ENCODE measurements around the gene CNTNAP5. TPM values are rescaled to one million over a fixed set of nuclear protein-coding genes. Genes with fewer than 3 reads are reported as not detected.

CNTNAP5 gene
- total RNA-seq, 1 donor from 2014 or later = not detected

DNA sequence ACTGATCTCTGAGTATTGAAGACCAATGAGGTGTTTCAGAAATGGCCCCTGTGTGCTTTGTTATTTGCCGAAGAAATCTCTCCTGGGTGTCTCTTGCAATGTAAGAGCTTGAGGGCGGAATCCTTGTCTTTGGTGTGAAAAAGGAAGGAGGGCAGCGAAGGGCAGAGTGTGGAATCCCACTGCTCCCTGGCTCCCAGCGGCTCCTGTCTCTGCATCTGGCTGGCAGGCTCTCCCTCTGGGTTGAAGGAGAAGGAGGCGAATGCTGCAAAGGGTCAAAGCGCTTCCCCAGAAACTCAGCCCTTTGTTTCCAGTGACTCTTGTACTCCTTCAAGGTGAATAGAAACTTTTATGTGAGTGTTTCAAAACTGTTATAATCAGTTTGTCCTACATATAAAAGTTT lies 457.5 kb downstream of the CNTNAP5 start:
- no peaks in the 10 kb centered on the region for H3K36me3 Mint-ChIP-seq (ENCODE audit: low read depth)
- DNase-seq (ENCODE audit: low spot score) = no peak
- H3K4me1 Mint-ChIP-seq (ENCODE audit: low read depth) = no peaks in the 10 kb centered on the region
- no peaks in the 10 kb centered on the region for H3K27me3 Mint-ChIP-seq (ENCODE audit: low read depth)
- peaks cover 4% of the 10 kb centered on the region for H3K9me3 Mint-ChIP-seq
- H3K27ac Mint-ChIP-seq = no peak overlapping the region
- intact Hi-C loops (cut with micrococcal nuclease) = no loop called here
- H3K4me3 Mint-ChIP-seq (ENCODE audit: low read depth) = no peak overlapping the region

DNA sequence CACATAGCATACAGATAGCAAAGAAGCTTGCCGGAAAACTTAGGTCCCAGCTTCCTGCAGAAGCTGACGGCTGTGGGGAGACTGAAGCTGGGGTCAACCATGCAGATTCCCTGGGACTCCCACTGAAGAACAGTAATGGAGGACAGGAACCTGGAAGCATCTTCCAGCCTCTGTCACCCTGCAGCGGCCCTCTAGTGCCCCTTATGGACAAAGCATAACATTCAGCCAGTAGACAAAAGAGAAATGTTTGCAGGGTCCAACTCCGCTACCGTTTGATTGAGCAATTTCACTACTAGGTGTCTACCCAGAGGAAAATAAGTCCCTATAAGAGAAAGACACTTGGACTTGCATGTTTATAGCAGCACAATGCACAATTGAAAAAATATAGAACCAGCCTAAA lies 460.6 kb downstream of the CNTNAP5 start:
- Mint-ChIP-seq H3K9me3 (peaks cover 4% of the 10 kb centered on the region), H3K27me3 (ENCODE audit: low read depth) (no peaks in the 10 kb centered on the region), H3K36me3 (ENCODE audit: low read depth) (no peaks in the 10 kb centered on the region), H3K4me1 (ENCODE audit: low read depth) (no peaks in the 10 kb centered on the region), H3K27ac (no peak overlapping the region), H3K4me3 (ENCODE audit: low read depth) (no peak overlapping the region)
- intact Hi-C loops (cut with micrococcal nuclease) = no loop called here
- DNase-seq (ENCODE audit: low spot score) = no peak

DNA sequence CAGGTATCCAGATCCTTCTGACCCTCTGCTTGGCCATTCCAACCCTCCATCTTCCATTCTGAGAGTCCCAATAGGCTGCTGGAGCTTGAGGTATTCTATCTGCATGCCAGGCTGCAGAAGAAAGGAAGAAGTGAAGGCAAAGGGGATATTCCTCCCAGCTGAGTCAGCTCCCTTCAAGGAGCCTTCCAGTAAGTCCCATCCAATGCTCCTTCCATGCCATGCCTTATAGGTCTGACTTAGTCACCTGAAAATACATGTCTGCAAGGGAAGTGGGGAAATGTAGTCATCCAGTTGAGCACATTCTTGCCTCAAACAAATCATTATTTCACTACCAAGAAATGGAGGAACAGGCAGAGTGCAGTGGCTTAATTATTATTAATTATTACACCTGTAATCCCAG lies 464.6 kb downstream of the CNTNAP5 start:
- no peak overlapping the region for H3K27ac Mint-ChIP-seq
- no peak overlapping the region for H3K4me3 Mint-ChIP-seq (ENCODE audit: low read depth)
- no peak for DNase-seq (ENCODE audit: low spot score)
- no peaks in the 10 kb centered on the region for H3K36me3 Mint-ChIP-seq (ENCODE audit: low read depth)
- no peaks in the 10 kb centered on the region for H3K4me1 Mint-ChIP-seq (ENCODE audit: low read depth)
- intact Hi-C loops (cut with micrococcal nuclease) = no loop called here
- H3K27me3 Mint-ChIP-seq (ENCODE audit: low read depth) = no peaks in the 10 kb centered on the region
- no peaks in the 10 kb centered on the region for H3K9me3 Mint-ChIP-seq

DNA sequence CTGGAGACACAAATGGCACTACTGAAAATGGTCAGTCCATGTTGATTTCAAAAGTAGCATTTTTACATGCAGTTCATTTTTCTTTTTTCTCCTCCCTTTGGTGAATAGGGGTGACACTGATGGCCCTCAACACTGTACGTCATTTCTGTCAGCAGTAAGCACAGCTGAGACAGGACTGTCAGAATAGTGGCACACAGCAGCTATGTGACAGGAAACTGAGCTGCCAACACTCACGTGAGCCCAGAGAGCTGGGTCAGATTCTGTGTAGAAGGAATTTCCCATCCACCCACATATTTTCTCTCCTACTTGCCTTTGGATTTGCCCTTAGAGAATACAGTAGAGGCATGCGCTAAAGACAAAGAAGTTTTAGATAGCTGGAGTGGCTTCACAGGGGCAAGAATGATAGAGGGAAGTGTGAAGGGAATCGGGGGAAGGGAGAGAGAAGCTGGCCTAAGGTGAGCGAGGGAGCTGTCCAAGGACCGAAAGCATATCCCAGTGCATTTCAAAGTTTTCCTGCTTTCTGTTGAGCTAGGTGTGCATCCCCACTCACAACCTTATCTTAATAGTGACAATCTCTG lies 476.6 kb downstream of the CNTNAP5 start:
- Mint-ChIP-seq H3K36me3 (ENCODE audit: low read depth) (no peaks in the 10 kb centered on the region), H3K4me3 (ENCODE audit: low read depth) (no peak overlapping the region), H3K4me1 (ENCODE audit: low read depth) (no peaks in the 10 kb centered on the region), H3K27me3 (ENCODE audit: low read depth) (no peaks in the 10 kb centered on the region), H3K27ac (no peak overlapping the region), H3K9me3 (peaks cover 17% of the 10 kb centered on the region)
- DNase-seq (ENCODE audit: low spot score) = no peak
- intact Hi-C loops (cut with micrococcal nuclease) = no loop called here

DNA sequence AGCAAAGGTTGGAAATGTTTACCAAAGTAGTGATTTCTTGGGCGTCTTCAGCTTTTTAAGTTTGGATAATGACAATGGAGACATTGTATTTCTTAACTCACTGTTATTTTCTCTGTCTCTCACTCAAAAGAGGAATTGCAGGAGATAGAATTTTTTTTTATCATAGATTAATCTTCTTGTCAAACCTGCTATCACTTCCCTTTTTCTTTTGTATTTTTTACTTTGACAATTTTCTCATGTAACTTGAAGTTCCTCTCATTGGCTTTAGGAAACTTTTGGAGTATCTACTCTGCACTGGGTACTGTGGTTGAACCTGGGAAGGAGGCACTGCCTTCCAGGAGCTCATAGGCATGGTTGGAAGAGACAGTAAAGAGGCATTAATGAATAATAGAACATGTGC lies 489.1 kb downstream of the CNTNAP5 start:
- no peaks in the 10 kb centered on the region for H3K36me3 Mint-ChIP-seq (ENCODE audit: low read depth)
- H3K9me3 Mint-ChIP-seq = peaks cover 34% of the 10 kb centered on the region
- no peak overlapping the region for H3K4me3 Mint-ChIP-seq (ENCODE audit: low read depth)
- no peak for DNase-seq (ENCODE audit: low spot score)
- no peaks in the 10 kb centered on the region for H3K27me3 Mint-ChIP-seq (ENCODE audit: low read depth)
- intact Hi-C loops (cut with micrococcal nuclease) = no loop called here
- H3K27ac Mint-ChIP-seq = no peak overlapping the region
- H3K4me1 Mint-ChIP-seq (ENCODE audit: low read depth) = no peaks in the 10 kb centered on the region

DNA sequence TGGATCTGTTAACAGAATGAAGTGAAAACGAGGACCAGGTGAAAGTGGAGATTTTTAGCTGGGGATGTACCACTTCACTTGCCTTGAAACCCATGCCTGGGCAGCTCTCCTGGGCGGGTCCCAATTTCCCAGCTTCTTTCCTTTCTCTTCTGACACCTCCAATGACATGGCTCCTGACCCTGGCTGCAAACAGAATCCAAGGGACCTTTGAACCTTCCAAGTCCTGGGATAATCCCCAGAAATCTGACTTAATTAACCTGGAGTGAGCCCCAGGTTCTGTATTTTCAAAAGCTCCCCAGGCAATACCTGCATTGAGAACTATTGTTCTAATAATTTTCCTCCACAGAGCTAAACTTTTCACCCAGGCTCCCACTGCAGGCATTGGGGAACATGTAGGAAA lies 495.9 kb downstream of the CNTNAP5 start:
- intact Hi-C loops (cut with micrococcal nuclease) = no loop called here
- H3K36me3 Mint-ChIP-seq (ENCODE audit: low read depth) = no peaks in the 10 kb centered on the region
- H3K27ac Mint-ChIP-seq = no peak overlapping the region
- no peaks in the 10 kb centered on the region for H3K27me3 Mint-ChIP-seq (ENCODE audit: low read depth)
- no peak overlapping the region for H3K4me3 Mint-ChIP-seq (ENCODE audit: low read depth)
- no peak for DNase-seq (ENCODE audit: low spot score)
- no peaks in the 10 kb centered on the region for H3K4me1 Mint-ChIP-seq (ENCODE audit: low read depth)
- H3K9me3 Mint-ChIP-seq = peaks cover 26% of the 10 kb centered on the region

DNA sequence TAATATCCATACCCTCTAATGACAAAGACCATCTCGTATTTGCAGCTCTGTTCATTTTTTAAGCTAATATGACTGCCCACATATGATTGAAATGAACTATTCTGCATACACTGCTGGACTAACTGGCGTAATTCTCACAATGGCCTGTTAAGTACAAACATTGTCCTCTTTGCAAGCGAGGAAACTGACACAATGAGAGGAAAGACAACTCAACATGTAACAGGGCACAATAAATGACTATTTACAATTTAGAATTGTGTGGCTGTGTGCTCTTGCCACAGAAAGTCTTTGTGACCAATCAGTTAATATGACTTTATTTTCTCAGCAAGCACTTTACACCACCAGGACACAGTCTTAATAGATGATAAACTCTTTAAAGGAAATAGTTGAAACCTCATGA lies 498.0 kb downstream of the CNTNAP5 start:
- Mint-ChIP-seq H3K4me1 (ENCODE audit: low read depth) (no peaks in the 10 kb centered on the region), H3K27ac (no peak overlapping the region), H3K4me3 (ENCODE audit: low read depth) (no peak overlapping the region), H3K36me3 (ENCODE audit: low read depth) (no peaks in the 10 kb centered on the region), H3K27me3 (ENCODE audit: low read depth) (no peaks in the 10 kb centered on the region), H3K9me3 (peaks cover 12% of the 10 kb centered on the region)
- DNase-seq (ENCODE audit: low spot score) = no peak
- intact Hi-C loops (cut with micrococcal nuclease) = no loop called here

DNA sequence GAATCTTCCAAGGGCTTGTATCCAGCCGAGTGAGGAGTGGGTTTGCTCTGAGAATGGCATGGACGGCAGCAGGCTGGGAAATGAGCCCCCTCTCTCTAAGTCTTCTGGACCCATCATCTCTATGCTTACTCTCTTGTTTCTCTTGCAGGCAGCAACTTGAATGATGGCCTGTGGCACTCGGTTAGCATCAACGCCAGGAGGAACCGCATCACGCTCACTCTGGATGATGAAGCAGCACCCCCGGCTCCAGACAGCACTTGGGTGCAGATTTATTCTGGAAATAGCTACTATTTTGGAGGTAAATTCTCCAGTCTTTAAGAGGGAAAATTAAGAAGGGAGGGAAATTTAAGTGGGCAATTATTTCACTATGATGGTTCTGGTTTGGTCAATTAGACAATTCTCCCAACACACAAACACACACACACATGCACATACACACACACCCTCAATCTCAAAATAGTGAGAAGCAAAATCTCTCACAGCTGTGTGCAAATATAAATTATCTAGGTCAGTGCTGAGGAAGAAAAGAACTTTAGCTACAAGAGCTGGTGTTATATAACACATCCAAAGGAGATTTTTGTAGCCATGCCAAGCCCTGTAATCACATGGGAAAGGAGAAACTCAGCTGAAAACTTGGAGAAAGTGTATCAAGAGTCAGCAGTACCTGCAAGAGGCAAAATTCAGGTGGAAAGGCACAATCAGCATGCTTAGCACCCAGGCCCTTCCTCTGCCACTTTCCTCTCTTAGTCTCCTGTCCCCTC lies 499.2 kb downstream of the CNTNAP5 start:
- intact Hi-C loops (cut with micrococcal nuclease) = no loop called here
- no peaks in the 10 kb centered on the region for H3K27me3 Mint-ChIP-seq (ENCODE audit: low read depth)
- H3K36me3 Mint-ChIP-seq (ENCODE audit: low read depth) = no peaks in the 10 kb centered on the region
- DNase-seq (ENCODE audit: low spot score) = no peak
- H3K4me1 Mint-ChIP-seq (ENCODE audit: low read depth) = no peaks in the 10 kb centered on the region
- H3K4me3 Mint-ChIP-seq (ENCODE audit: low read depth) = no peak overlapping the region
- H3K9me3 Mint-ChIP-seq = peaks cover 14% of the 10 kb centered on the region
- H3K27ac Mint-ChIP-seq = no peak overlapping the region

DNA sequence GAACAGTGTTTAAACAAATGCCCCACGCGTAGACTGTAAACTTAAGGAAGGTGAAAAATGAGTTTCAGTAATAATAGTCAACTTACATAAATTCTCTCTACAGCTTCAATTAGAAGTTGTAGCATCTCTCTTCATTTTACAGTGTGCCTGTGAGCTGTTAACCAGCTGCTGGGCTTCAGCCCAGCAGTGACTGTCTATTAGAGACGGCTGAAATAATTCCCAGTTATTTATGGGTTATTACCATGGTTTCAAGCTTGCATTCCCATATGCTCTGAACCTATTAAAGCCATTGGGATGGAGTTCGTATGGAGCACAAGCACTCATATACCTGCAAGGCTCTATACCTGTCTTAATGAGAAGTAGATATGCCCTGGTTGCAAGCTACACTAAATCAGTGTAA lies 501.1 kb downstream of the CNTNAP5 start:
- H3K27me3 Mint-ChIP-seq (ENCODE audit: low read depth) = no peaks in the 10 kb centered on the region
- no peak overlapping the region for H3K27ac Mint-ChIP-seq
- no peaks in the 10 kb centered on the region for H3K4me1 Mint-ChIP-seq (ENCODE audit: low read depth)
- H3K4me3 Mint-ChIP-seq (ENCODE audit: low read depth) = no peak overlapping the region
- peaks cover 10% of the 10 kb centered on the region for H3K9me3 Mint-ChIP-seq
- DNase-seq (ENCODE audit: low spot score) = no peak
- no peaks in the 10 kb centered on the region for H3K36me3 Mint-ChIP-seq (ENCODE audit: low read depth)
- intact Hi-C loops (cut with micrococcal nuclease) = no loop called here

DNA sequence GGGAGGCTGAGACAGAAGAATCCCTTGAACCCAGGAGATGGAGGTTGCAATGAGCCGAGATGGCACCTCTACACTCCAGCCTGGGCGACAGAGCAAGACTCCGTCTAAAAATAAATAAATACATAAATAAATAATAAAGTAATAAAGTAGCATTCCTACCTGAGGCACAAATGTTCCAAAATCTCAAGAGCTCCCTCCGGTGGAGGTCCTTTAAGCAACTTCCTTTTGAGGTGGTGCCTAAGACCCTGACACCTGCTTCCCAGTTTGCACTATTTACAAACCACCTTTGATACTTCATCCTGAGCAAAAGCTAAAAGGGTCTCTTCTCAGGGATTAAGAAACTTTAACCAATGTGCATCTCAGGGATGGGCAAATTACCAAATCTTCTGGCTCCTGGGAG lies 505.1 kb downstream of the CNTNAP5 start:
- no peak overlapping the region for H3K4me3 Mint-ChIP-seq (ENCODE audit: low read depth)
- no peaks in the 10 kb centered on the region for H3K4me1 Mint-ChIP-seq (ENCODE audit: low read depth)
- DNase-seq (ENCODE audit: low spot score) = no peak
- no peak overlapping the region for H3K27ac Mint-ChIP-seq
- no peaks in the 10 kb centered on the region for H3K27me3 Mint-ChIP-seq (ENCODE audit: low read depth)
- peaks cover 23% of the 10 kb centered on the region for H3K9me3 Mint-ChIP-seq
- intact Hi-C loops (cut with micrococcal nuclease) = no loop called here
- no peaks in the 10 kb centered on the region for H3K36me3 Mint-ChIP-seq (ENCODE audit: low read depth)

DNA sequence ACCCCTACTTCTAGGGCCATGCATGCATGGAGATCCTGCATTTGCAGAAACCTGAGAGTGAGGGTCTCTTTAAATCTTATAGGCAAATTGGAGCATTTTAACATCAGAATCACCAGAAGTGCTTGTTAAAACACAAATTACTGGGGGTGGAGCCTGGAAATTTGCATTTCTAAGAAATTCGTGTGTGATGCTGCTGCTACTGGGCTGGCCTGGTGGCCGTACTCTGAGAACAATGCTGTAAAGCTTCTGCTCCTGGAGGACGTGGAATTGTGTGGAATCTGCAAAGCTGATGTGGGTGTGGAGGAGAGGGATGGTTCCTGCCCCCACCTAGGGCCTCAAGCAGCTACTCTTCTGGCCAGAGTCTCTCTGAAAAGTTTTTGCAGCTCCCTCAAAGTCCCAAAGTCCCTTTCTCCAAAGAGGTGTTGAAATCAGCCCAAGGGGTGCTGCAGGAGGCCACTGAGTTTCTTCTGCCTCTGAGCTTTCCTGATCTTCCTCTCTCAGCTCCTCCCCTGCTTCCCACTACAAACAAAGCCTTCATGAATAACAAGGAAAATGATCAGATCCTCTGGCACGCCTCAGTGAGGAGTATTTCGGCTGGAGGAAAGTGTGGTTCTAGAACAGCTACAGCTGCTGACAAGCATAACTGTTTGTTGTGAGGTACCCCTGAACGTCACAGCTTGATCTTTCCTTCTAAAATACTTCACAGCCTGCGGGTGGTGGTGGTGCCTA lies 508.3 kb downstream of the CNTNAP5 start:
- Mint-ChIP-seq H3K4me3 (ENCODE audit: low read depth) (no peak overlapping the region), H3K4me1 (ENCODE audit: low read depth) (no peaks in the 10 kb centered on the region), H3K9me3 (peaks cover 32% of the 10 kb centered on the region), H3K36me3 (ENCODE audit: low read depth) (no peaks in the 10 kb centered on the region), H3K27ac (no peak overlapping the region), H3K27me3 (ENCODE audit: low read depth) (no peaks in the 10 kb centered on the region)
- no peak for DNase-seq (ENCODE audit: low spot score)
- intact Hi-C loops (cut with micrococcal nuclease) = no loop called here

DNA sequence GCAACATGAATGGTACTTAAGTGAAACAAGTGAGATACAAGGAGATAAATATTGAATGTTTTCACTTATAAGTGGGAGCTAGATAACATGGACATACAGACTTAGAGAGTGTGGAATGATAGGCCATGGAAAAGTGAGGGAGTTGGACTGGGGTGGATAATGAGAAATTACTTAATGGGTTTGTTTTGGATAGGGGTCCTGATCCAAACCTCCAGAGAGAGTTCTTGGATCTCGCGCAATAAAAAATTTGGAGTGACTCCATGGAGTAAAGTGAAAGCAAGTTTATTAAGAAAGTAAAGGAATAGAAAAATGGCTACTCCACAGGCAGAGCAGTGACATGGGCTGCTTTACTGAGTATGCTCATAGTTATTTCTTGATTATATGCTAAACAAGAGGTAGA lies 508.9 kb downstream of the CNTNAP5 start:
- H3K27me3 Mint-ChIP-seq (ENCODE audit: low read depth) = no peaks in the 10 kb centered on the region
- no peak for DNase-seq (ENCODE audit: low spot score)
- no peaks in the 10 kb centered on the region for H3K36me3 Mint-ChIP-seq (ENCODE audit: low read depth)
- H3K9me3 Mint-ChIP-seq = peaks cover 32% of the 10 kb centered on the region
- no peaks in the 10 kb centered on the region for H3K4me1 Mint-ChIP-seq (ENCODE audit: low read depth)
- no peak overlapping the region for H3K4me3 Mint-ChIP-seq (ENCODE audit: low read depth)
- intact Hi-C loops (cut with micrococcal nuclease) = no loop called here
- no peak overlapping the region for H3K27ac Mint-ChIP-seq

DNA sequence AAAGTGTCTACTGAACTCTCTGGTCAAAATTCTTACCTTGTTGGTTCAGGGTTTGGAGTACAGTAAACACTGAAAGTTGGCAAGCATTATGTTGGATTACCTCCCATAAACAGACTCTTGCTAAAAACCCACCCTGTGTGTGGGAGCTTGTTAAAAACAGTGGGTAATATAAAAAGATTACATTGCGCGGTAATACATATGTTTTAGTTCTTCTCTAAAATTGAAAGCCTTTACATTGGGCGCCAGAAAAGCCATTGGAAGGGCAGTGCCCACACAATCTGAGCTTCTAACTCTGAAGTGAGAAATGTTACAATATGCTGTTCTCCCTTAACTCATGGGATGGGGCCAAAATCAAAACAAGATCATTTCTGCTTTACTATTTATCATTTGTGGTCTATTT lies 510.7 kb downstream of the CNTNAP5 start:
- Mint-ChIP-seq H3K36me3 (ENCODE audit: low read depth) (no peaks in the 10 kb centered on the region), H3K4me1 (ENCODE audit: low read depth) (no peaks in the 10 kb centered on the region), H3K4me3 (ENCODE audit: low read depth) (no peak overlapping the region), H3K9me3 (peaks cover 32% of the 10 kb centered on the region), H3K27ac (no peak overlapping the region), H3K27me3 (ENCODE audit: low read depth) (no peaks in the 10 kb centered on the region)
- no peak for DNase-seq (ENCODE audit: low spot score)
- intact Hi-C loops (cut with micrococcal nuclease) = no loop called here
